CD14-positive monocyte (primary cell): ENCODE results near the gene NSMF. TPM values are rescaled to one million over a fixed set of nuclear protein-coding genes. Genes with fewer than 3 reads are reported as not detected.

Source experiments
- DNase-seq, 3 donors: peaks; one replicate each; pipeline ENCODE4 v3.0.0-alpha.2; 2011 to 2022
- H2AFZ ChIP-seq: 2 replicates; pipeline ENCODE4 v1.6.0; 2012; ENCODE audit warnings: mild to moderate bottlenecking, low read depth, low read length, inconsistent platforms; ENCODE audit not compliant: insufficient read depth, poor library complexity, severe bottlenecking
- H3K27ac ChIP-seq, 2 donors: 1 replicate in 1 of 2; 2 replicates in 1 of 2; pipeline ENCODE4 v1.5.1; 2012 to 2013; ENCODE audit warnings: low read length in 2 of 2, control low read depth in 1 of 2, inconsistent platforms in 1 of 2, low read depth in 1 of 2, mild to moderate bottlenecking in 1 of 2
- H3K27me3 ChIP-seq, 2 donors: one replicate each; pipeline versions ENCODE4 v1.6.0 to v1.6.1; 2011 to 2013; ENCODE audit warnings: low read length in 2 of 2; ENCODE audit not compliant: control insufficient read depth in 2 of 2, insufficient read depth in 2 of 2
- H3K36me3 ChIP-seq, 2 donors: replicated peaks in 1 of 2; 1 replicate in 1 of 2; 2 replicates in 1 of 2; pipeline versions ENCODE4 v1.5.1 to v1.6.1; 2012 to 2013; ENCODE audit warnings: low read length in 2 of 2, control low read depth in 1 of 2, inconsistent platforms in 1 of 2, mild to moderate bottlenecking in 1 of 2; ENCODE audit not compliant: insufficient read depth in 2 of 2, control insufficient read depth in 1 of 2
- H3K4me1 ChIP-seq, 2 donors: 1 replicate in 1 of 2; 2 replicates in 1 of 2; pipeline versions ENCODE4 v1.5.1 to v1.6.1; 2012 to 2013; ENCODE audit warnings: low read length in 2 of 2, control low read depth in 1 of 2, inconsistent platforms in 1 of 2, mild to moderate bottlenecking in 1 of 2, moderate library complexity in 1 of 2; ENCODE audit not compliant: insufficient read depth in 2 of 2, control insufficient read depth in 1 of 2
- H3K4me2 ChIP-seq: replicated peaks from 2 replicates; pipeline ENCODE3; 2012; ENCODE audit warnings: low read length, moderate library complexity, mild to moderate bottlenecking; ENCODE audit not compliant: poor library complexity, severe bottlenecking; ENCODE audit errors: extremely low read depth
- H3K4me3 ChIP-seq, 3 experiments: fragments of 200-600 bp in 1 of 3; sonication (generic) in 1 of 3; replicated peaks in 1 of 3; 1 replicate in 2 of 3; 2 replicates in 1 of 3; pipeline ENCODE4 v1.5.1; 2011 to 2013; ENCODE audit warnings: low read length in 3 of 3, mild to moderate bottlenecking in 3 of 3, control low read depth in 2 of 3, low read depth in 2 of 3, inconsistent platforms in 1 of 3, moderate library complexity in 1 of 3
- H3K79me2 ChIP-seq: 2 replicates; pipeline ENCODE4 v1.6.0; 2012; ENCODE audit warnings: mild to moderate bottlenecking, control low read depth, inconsistent platforms, low read length, moderate library complexity; ENCODE audit not compliant: insufficient read depth
- H3K9ac ChIP-seq: 2 replicates; pipeline ENCODE4 v1.6.0; 2017; ENCODE audit warnings: low read length, mild to moderate bottlenecking; ENCODE audit not compliant: insufficient read depth, poor library complexity, severe bottlenecking
- H3K9me3 ChIP-seq, 2 donors: replicated peaks in 1 of 2; 1 replicate in 1 of 2; 2 replicates in 1 of 2; pipeline versions ENCODE4 v1.5.1 to v1.6.1; 2012 to 2013; ENCODE audit warnings: low read length in 2 of 2, control low read depth in 1 of 2; ENCODE audit not compliant: control insufficient read depth in 1 of 2, insufficient read depth in 1 of 2
- H4K20me1 ChIP-seq: 2 replicates; pipeline ENCODE4 v1.6.0; 2012; ENCODE audit warnings: mild to moderate bottlenecking, low read length, control low read depth, moderate library complexity; ENCODE audit not compliant: insufficient read depth
- H3K27ac Mint-ChIP-seq, 7 donors: one replicate each; pipeline ENCODE4 v1.8.0; 2020; ENCODE audit warnings: mild to moderate bottlenecking in 7 of 7, mixed read lengths in 7 of 7, moderate library complexity in 6 of 7, inconsistent platforms in 2 of 7
- H3K27me3 Mint-ChIP-seq, 3 donors: one replicate each; pipeline ENCODE4 v1.8.0; 2021 to 2022; ENCODE audit warnings: low read depth in 3 of 3, mild to moderate bottlenecking in 3 of 3, mixed read lengths in 3 of 3, moderate library complexity in 3 of 3, inconsistent platforms in 1 of 3
- H3K36me3 Mint-ChIP-seq, 2 donors: one replicate each; pipeline ENCODE4 v1.8.0; 2020; ENCODE audit warnings: mixed read lengths in 2 of 2, inconsistent platforms in 1 of 2, mild to moderate bottlenecking in 1 of 2
- H3K4me1 Mint-ChIP-seq: one replicate; pipeline ENCODE4 v1.8.0; 2020; ENCODE audit warnings: mild to moderate bottlenecking, mixed read lengths
- H3K4me3 Mint-ChIP-seq, 2 donors: one replicate each; pipeline ENCODE4 v1.8.0; 2020; ENCODE audit warnings: mild to moderate bottlenecking in 2 of 2, mixed read lengths in 2 of 2, moderate library complexity in 1 of 2
- H3K9me3 Mint-ChIP-seq, 7 donors: one replicate each; pipeline ENCODE4 v1.8.0; 2020 to 2022; ENCODE audit warnings: mixed read lengths in 7 of 7, mild to moderate bottlenecking in 6 of 7, moderate library complexity in 6 of 7, inconsistent platforms in 2 of 7
- WGBS: methylation state at CpG from one replicate; pipeline ENCODE4 v1.1.5; 2013; ENCODE audit warnings: missing lambda C conversion rate; ENCODE audit not compliant: insufficient coverage; 5-methylcytosine and 5-hydroxymethylcytosine counted together
- intact Hi-C, 2 donors: fragments of 100-400 bp; cut with micrococcal nuclease; formaldehyde crosslinking; loops; one replicate each; pipeline versions ENCODE4 v1.15.0 to v1.15.1; 2023
- polyA plus RNA-seq, 3 donors: library from polyadenylated mRNA; depleted of rRNA in 1 of 3; unstranded in 2 of 3; stranded (reverse) in 1 of 3; fragments of 300-500 nt in 2 of 3; fragments of >200 nt in 1 of 3; fragmentation: Illumina TruSeq in 2 of 3; gene quantifications; 1 replicate in 2 of 3; 2 replicates in 1 of 3; pipeline ENCODE4 v1.2.3, GENCODE V29; 2012 to 2021
- TF ChIP-seq, protein P1 (sequence below): fragments of 200-600 bp; IDR thresholded peaks from one replicate; pipeline ENCODE4 v1.8.0; 2022; ENCODE audit warnings: antibody characterized with exemption, mild to moderate bottlenecking

NSMF gene
- polyA plus RNA-seq, 3 donors, result 4.6 to 68.4 (median 5.3) TPM

DNA sequence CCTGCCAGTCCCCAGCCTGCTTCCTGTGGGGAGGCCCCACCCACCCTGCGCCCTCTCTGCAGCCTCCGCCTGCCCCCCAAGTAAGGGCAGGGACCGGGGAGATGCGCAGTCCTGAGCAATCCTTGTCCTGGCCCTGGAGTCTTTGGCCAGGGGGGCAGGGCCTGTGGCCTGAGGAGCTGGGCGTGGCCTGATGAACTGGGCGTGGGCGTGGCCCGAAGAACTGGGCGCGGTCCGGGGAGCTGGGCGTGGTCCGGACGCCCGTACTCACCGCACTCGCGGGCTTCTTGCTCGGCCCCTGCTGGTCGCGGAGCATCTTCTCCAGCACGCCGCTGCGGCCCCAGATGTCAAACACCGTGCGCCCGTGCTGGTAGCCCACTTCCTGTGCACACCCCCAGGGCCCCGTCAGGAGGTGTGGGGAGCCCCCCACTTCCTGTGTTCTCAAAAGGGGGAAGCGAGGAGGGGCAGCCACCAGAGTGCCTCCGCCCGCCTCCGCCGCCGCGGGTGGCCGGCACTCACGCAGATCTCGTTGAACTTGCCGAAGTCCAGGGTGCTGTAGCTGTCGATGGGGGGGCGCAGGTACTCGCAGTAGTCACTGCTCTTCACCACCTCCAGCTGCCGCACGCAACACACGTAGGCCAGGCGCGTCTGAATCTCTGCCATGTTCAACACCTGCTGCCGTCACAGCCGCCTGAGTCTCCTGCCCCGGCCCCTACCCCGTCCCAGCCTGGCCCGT is 2.7 kb upstream of the NSMF start:
- Mint-ChIP-seq H3K9me3 (peaks cover 0 to 14% (median 7%) of the 10 kb centered on the region in 7 donors), H3K27me3 (peaks cover 6 to 21% (median 11%) of the 10 kb centered on the region in 3 donors), H3K4me3 (peak overlapping the region; percentile 45 to 63), H3K27ac (peak overlapping the region in 2 of 7 donors; percentile 9 to 41), H3K36me3 (peaks cover 2 to 5% of the 10 kb centered on the region in 2 donors), H3K4me1 (peaks cover 3% of the 10 kb centered on the region)
- H3K9me3 ChIP-seq, result peaks cover 14 to 15% of the 10 kb centered on the region in 2 donors
- H3K4me3 ChIP-seq, result no peak overlapping the region
- WGBS, result 7% methylated on average over 48 of the region's 52 CpGs
- H3K27ac ChIP-seq, result no peak overlapping the region
- H3K79me2 ChIP-seq, result no peaks in the 10 kb centered on the region
- intact Hi-C loops, result loop anchor here in 1 of 2 donors (10.0 kb wide), 1 partner anchor 143 kb away; the partner anchor contains the start of gene ARRDC1
- peak; percentile 65 to 92 (median 69) for DNase-seq
- H3K27me3 ChIP-seq, result peaks cover 0 to 15% of the 10 kb centered on the region in 2 donors
- peaks cover 0 to 3% of the 10 kb centered on the region in 2 donors for H3K36me3 ChIP-seq
- peaks cover 18 to 33% of the 10 kb centered on the region in 2 donors for H3K4me1 ChIP-seq
- H3K9ac ChIP-seq, result no peak overlapping the region
- peak overlapping the region; percentile 29 for H2AFZ ChIP-seq
- TF ChIP-seq, protein P1, sequence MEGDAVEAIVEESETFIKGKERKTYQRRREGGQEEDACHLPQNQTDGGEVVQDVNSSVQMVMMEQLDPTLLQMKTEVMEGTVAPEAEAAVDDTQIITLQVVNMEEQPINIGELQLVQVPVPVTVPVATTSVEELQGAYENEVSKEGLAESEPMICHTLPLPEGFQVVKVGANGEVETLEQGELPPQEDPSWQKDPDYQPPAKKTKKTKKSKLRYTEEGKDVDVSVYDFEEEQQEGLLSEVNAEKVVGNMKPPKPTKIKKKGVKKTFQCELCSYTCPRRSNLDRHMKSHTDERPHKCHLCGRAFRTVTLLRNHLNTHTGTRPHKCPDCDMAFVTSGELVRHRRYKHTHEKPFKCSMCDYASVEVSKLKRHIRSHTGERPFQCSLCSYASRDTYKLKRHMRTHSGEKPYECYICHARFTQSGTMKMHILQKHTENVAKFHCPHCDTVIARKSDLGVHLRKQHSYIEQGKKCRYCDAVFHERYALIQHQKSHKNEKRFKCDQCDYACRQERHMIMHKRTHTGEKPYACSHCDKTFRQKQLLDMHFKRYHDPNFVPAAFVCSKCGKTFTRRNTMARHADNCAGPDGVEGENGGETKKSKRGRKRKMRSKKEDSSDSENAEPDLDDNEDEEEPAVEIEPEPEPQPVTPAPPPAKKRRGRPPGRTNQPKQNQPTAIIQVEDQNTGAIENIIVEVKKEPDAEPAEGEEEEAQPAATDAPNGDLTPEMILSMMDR, result peak; percentile 30
- no peak overlapping the region for H3K4me2 ChIP-seq
- no peaks in the 10 kb centered on the region for H4K20me1 ChIP-seq

DNA sequence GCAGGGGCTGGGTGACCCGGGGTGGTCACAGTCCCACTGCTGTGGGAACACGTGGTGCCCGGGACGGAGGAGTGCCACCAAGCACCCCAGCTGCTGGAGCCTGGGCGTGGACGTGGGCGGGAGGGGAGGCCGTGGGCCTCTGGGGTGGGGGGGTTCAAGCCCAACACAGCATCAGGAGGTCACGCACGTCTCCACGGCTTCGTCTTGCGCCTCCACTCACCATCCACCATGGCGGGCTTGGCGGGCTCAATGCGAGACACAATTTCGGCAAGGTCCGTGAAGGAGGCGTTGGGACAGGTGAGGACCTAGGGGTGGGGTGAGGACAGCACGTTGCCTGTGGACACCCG is 2.2 kb upstream of the NSMF start:
- no peak for DNase-seq
- TF ChIP-seq, protein P1, result no peak
- Mint-ChIP-seq H3K27me3 (peaks cover 5 to 21% (median 11%) of the 10 kb centered on the region in 3 donors), H3K4me1 (peaks cover 3% of the 10 kb centered on the region), H3K4me3 (no peak overlapping the region), H3K9me3 (peaks cover 0 to 14% (median 7%) of the 10 kb centered on the region in 7 donors), H3K27ac (peak overlapping the region in 1 of 7 donors; percentile 46), H3K36me3 (peaks cover 6 to 9% of the 10 kb centered on the region in 2 donors)
- Histone ChIP-seq H3K27ac (no peak overlapping the region), H4K20me1 (no peaks in the 10 kb centered on the region), H3K4me1 (peaks cover 18 to 33% of the 10 kb centered on the region in 2 donors), H3K36me3 (peaks cover 0 to 3% of the 10 kb centered on the region in 2 donors), H3K79me2 (no peaks in the 10 kb centered on the region), H3K4me3 (no peak overlapping the region), H3K9me3 (peaks cover 14 to 15% of the 10 kb centered on the region in 2 donors), H2AFZ (no peak overlapping the region), H3K4me2 (no peak overlapping the region), H3K27me3 (peaks cover 0 to 15% of the 10 kb centered on the region in 2 donors), H3K9ac (no peak overlapping the region)
- intact Hi-C loops, result loop anchor here in 1 of 2 donors (10.0 kb wide), 1 partner anchor 144 kb away; the partner anchor contains the start of gene ARRDC1
- WGBS, result 68% methylated on average over 9 of the region's 21 CpGs
